ENCODE measurements around the gene CCNB3.

CCNB3 gene

DNA sequence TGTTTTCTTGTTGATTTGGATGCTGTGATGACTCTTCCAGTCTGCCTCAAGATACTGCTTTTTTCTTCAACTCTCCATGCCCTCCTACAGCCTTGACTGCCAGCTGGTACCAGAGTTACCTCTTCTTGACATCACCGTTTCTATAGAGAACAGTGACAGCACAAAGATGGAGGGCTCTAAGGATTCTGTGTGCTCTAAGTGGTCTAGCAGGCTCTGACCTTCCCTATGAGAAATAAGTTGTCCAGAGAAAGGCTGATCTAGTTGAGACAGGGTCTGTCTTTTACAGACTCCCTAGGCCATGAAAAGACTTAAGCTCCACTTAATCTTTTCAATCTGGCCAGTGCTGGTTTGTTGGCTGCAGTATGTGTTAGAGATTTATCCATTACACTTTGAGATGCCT, 3.7 kb upstream of the CCNB3 start, which contains the start of gene AKAP4:
TSS of gene AKAP4 (minus strand) at position 101 of the 400 bp plus-strand sequence. CDS start 118 bp downstream, outside the sequence.
- no peaks in the 10 kb centered on the region for H3K36me3 ChIP-seq (replicated peaks; ENCODE audit: insufficient read depth, low read length)
- no peak within 1 kb of the TSS for H3K4me2 ChIP-seq (ENCODE audit: low read depth, low read length)
- H3K4me1 ChIP-seq (ENCODE audit: low read length), result peaks cover 4% of the 10 kb centered on the region; the same call in 1 of the 2 replicates
- no peaks in the 10 kb centered on the region for H4K20me1 ChIP-seq (ENCODE audit: insufficient read depth, low read length)
- H3K79me2 ChIP-seq (ENCODE audit: low read length), result no peaks in the 10 kb centered on the region
- H3K9me2 ChIP-seq (replicated peaks; ENCODE audit: insufficient read depth, low read length), result no peaks in the 10 kb centered on the region
- DNase-seq, result no peak
- no peak within 1 kb of the TSS for H3K4me3 ChIP-seq (ENCODE audit: low read length)
- H2AFZ ChIP-seq (ENCODE audit: low read length), result no peak within 1 kb of the TSS
- no peak within 1 kb of the TSS for H3K27ac ChIP-seq (ENCODE audit: low read length)
- no peak for TF ChIP-seq EZH2phosphoT487 (IDR thresholded peaks at IDR 0.05; ENCODE audit: low read length)
- TF ChIP-seq CTCF (IDR thresholded peaks at IDR 0.05; ENCODE audit: low read length), result no peak
- TF ChIP-seq EZH2 (optimal IDR thresholded peaks at IDR 0.05; ENCODE audit: low read depth, low read length), result no peak
- H3K9me3 ChIP-seq (replicated peaks; ENCODE audit: insufficient read depth, low read length), result no peaks in the 10 kb centered on the region
- H3F3A ChIP-seq (ENCODE audit: insufficient read depth, low read length), result no peaks in the 10 kb centered on the region
- no peaks in the 10 kb centered on the region for H3K27me3 ChIP-seq (replicated peaks; ENCODE audit: insufficient read depth, low read length)
- no peak within 1 kb of the TSS for H3K9ac ChIP-seq (ENCODE audit: low read length)

DNA sequence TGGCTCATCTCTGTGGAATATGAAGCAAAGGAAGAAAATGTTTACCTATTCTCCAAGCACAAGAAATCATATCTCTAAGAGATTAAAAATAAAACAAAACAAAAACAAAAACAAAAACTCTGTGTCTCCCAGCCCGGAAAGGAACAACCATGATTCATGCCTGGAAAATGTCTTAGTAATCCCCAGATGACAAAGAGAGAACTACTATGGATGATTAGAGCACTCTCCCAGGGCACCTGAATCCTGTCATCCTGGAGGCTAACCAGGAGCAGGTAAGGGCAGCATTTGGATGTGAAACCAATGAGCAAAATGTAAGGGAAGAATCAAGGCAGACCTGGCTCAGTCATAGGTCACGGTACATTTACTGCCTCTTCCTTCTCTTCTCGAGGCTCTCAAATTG, 2.0 kb upstream of the CCNB3 start:
- Histone ChIP-seq H3K27me3 (replicated peaks; ENCODE audit: insufficient read depth, low read length) (no peaks in the 10 kb centered on the region), H3F3A (ENCODE audit: insufficient read depth, low read length) (no peaks in the 10 kb centered on the region), H2AFZ (ENCODE audit: low read length) (no peak overlapping the region), H4K20me1 (ENCODE audit: insufficient read depth, low read length) (no peaks in the 10 kb centered on the region), H3K27ac (ENCODE audit: low read length) (no peak overlapping the region), H3K9me3 (replicated peaks; ENCODE audit: insufficient read depth, low read length) (no peaks in the 10 kb centered on the region), H3K4me3 (ENCODE audit: low read length) (no peak overlapping the region), H3K4me1 (ENCODE audit: low read length) (peaks cover 4% of the 10 kb centered on the region; the same call in 1 of the 2 replicates), H3K9me2 (replicated peaks; ENCODE audit: insufficient read depth, low read length) (no peaks in the 10 kb centered on the region), H3K4me2 (ENCODE audit: low read depth, low read length) (no peak overlapping the region), H3K9ac (ENCODE audit: low read length) (no peak overlapping the region), H3K36me3 (replicated peaks; ENCODE audit: insufficient read depth, low read length) (no peaks in the 10 kb centered on the region), H3K79me2 (ENCODE audit: low read length) (no peaks in the 10 kb centered on the region)
- TF ChIP-seq EZH2phosphoT487 (IDR thresholded peaks at IDR 0.05; ENCODE audit: low read length) (no peak), CTCF (IDR thresholded peaks at IDR 0.05; ENCODE audit: low read length) (no peak), EZH2 (optimal IDR thresholded peaks at IDR 0.05; ENCODE audit: low read depth, low read length) (no peak)
- no peak for DNase-seq

- Histone ChIP-seq H3K27me3 (replicated peaks; ENCODE audit: insufficient read depth, low read length) (no peaks in the 10 kb centered on the region), H2AFZ (ENCODE audit: low read length) (no peak overlapping the region), H3K27ac (ENCODE audit: low read length) (no peak overlapping the region), H4K20me1 (ENCODE audit: insufficient read depth, low read length) (no peaks in the 10 kb centered on the region), H3K4me1 (ENCODE audit: low read length) (peaks cover 4% of the 10 kb centered on the region; the same call in 1 of the 2 replicates), H3F3A (ENCODE audit: insufficient read depth, low read length) (no peaks in the 10 kb centered on the region), H3K9me3 (replicated peaks; ENCODE audit: insufficient read depth, low read length) (no peaks in the 10 kb centered on the region), H3K36me3 (replicated peaks; ENCODE audit: insufficient read depth, low read length) (no peaks in the 10 kb centered on the region), H3K9ac (ENCODE audit: low read length) (no peak overlapping the region), H3K9me2 (replicated peaks; ENCODE audit: insufficient read depth, low read length) (no peaks in the 10 kb centered on the region), H3K4me3 (ENCODE audit: low read length) (no peak overlapping the region), H3K79me2 (ENCODE audit: low read length) (no peaks in the 10 kb centered on the region), H3K4me2 (ENCODE audit: low read depth, low read length) (no peak overlapping the region)
- TF ChIP-seq EZH2 (optimal IDR thresholded peaks at IDR 0.05; ENCODE audit: low read depth, low read length) (no peak), CTCF (IDR thresholded peaks at IDR 0.05; ENCODE audit: low read length) (no peak)
- DNase-seq, result no peak
These were observed 2.2 kb downstream of the CCNB3 start for GRCh38 chrX:50206753-50207152.

Data from MM.1S (cell line).